ENCODE measurements around the gene OSBPL7. TPM values are rescaled to one million over a fixed set of nuclear protein-coding genes. Genes with fewer than 3 reads are reported as not detected.
A peak's percentile ranks its signal among the peaks of the same experiment; 100 is the strongest.

OSBPL7 gene
- total and polyA plus RNA-seq, 5 donors: 5.3 to 11.1 (median 7.6) TPM

GRCh38 chr17:47803201-47803600, 18.4 kb downstream of the OSBPL7 start:
- WGBS: 59% methylated on average over 5 of the region's 5 CpGs
- intact Hi-C loops (cut with DNase I): loop anchor here in 1 of 4 donors (10.0 kb wide), 1 partner anchor 128 kb away; no protein-coding TSS in a partner anchor

GRCh38 chr17:47802341-47803022, 19.1 kb downstream of the OSBPL7 start:
- Histone ChIP-seq H3K27me3 (ENCODE audit: control insufficient read depth, insufficient read depth) (no peaks in the 10 kb centered on the region), H3K4me3 (ENCODE audit: low read length) (no peak overlapping the region), H3K9me3 (ENCODE audit: control insufficient read depth, low read length) (no peaks in the 10 kb centered on the region), H3K4me1 (ENCODE audit: control insufficient read depth, insufficient read depth, low read length) (peaks cover 2% of the 10 kb centered on the region), H3K27ac (ENCODE audit: low read length) (no peak overlapping the region)
- intact Hi-C loops (cut with DNase I): loop anchor here in 1 of 4 donors (10.0 kb wide), 1 partner anchor 128 kb away; no protein-coding TSS in a partner anchor
- 32% methylated on average over 9 of the region's 9 CpGs for WGBS
- peak; percentile 23 to 52 for ATAC-seq
- no peak for DNase-seq

More at GRCh38 chr17:47803201-47803600, 18.4 kb downstream of the OSBPL7 start:
- H3K4me1 ChIP-seq (ENCODE audit: control insufficient read depth, insufficient read depth, low read length): peaks cover 2% of the 10 kb centered on the region
- no peaks in the 10 kb centered on the region for H3K27me3 ChIP-seq (ENCODE audit: control insufficient read depth, insufficient read depth)
- H3K9me3 ChIP-seq (ENCODE audit: control insufficient read depth, low read length): no peaks in the 10 kb centered on the region
- no peak for DNase-seq
- no peak overlapping the region for H3K27ac ChIP-seq (ENCODE audit: low read length)
- no peak for ATAC-seq
- H3K4me3 ChIP-seq (ENCODE audit: low read length): no peak overlapping the region

- H3K27ac ChIP-seq (ENCODE audit: low read length): no peak overlapping the region
- H3K4me1 ChIP-seq (ENCODE audit: control insufficient read depth, insufficient read depth, low read length): peaks cover 2% of the 10 kb centered on the region
- H3K4me3 ChIP-seq (ENCODE audit: low read length): no peak overlapping the region
- intact Hi-C loops (cut with DNase I): loop anchor here in 1 of 4 donors (10.0 kb wide), 1 partner anchor 127 kb away; no protein-coding TSS in a partner anchor
- H3K9me3 ChIP-seq (ENCODE audit: control insufficient read depth, low read length): no peaks in the 10 kb centered on the region
- DNase-seq (no peak), ATAC-seq (no peak)
- WGBS: 56% methylated on average over 6 of the region's 6 CpGs
- no peaks in the 10 kb centered on the region for H3K27me3 ChIP-seq (ENCODE audit: control insufficient read depth, insufficient read depth)
Observed at GRCh38 chr17:47801906-47802305, 19.7 kb downstream of the OSBPL7 start.

- Histone ChIP-seq H3K4me1 (ENCODE audit: control insufficient read depth, insufficient read depth, low read length) (peaks cover 2% of the 10 kb centered on the region), H3K4me3 (ENCODE audit: low read length) (no peak overlapping the region), H3K27me3 (ENCODE audit: control insufficient read depth, insufficient read depth) (no peaks in the 10 kb centered on the region), H3K27ac (ENCODE audit: low read length) (no peak overlapping the region), H3K9me3 (ENCODE audit: control insufficient read depth, low read length) (no peaks in the 10 kb centered on the region)
- intact Hi-C loops (cut with DNase I): loop anchor here in 1 of 4 donors (10.0 kb wide), 1 partner anchor 126 kb away; no protein-coding TSS in a partner anchor
- no peak for ATAC-seq
- 80% methylated on average over 4 of the region's 4 CpGs for WGBS
- DNase-seq: no peak
Observed at GRCh38 chr17:47801176-47801765, 20.3 kb downstream of the OSBPL7 start.

- intact Hi-C loops (cut with DNase I): loop anchor here in 1 of 4 donors (10.0 kb wide), 1 partner anchor 126 kb away; no protein-coding TSS in a partner anchor
- H3K4me1 ChIP-seq (ENCODE audit: control insufficient read depth, insufficient read depth, low read length): no peaks in the 10 kb centered on the region
- H3K4me3 ChIP-seq (ENCODE audit: low read length): no peak overlapping the region
- DNase-seq (no peak), ATAC-seq (no peak)
- H3K27me3 ChIP-seq (ENCODE audit: control insufficient read depth, insufficient read depth): no peaks in the 10 kb centered on the region
- H3K27ac ChIP-seq (ENCODE audit: low read length): no peak overlapping the region
- H3K9me3 ChIP-seq (ENCODE audit: control insufficient read depth, low read length): no peaks in the 10 kb centered on the region
- WGBS: 84% methylated on average over 12 of the region's 12 CpGs
Observed at GRCh38 chr17:47800686-47801085, 20.9 kb downstream of the OSBPL7 start.

GRCh38 chr17:47797797-47798196, 23.8 kb downstream of the OSBPL7 start:
- ATAC-seq (no peak), DNase-seq (no peak)
- Histone ChIP-seq H3K27ac (ENCODE audit: low read length) (no peak overlapping the region), H3K4me1 (ENCODE audit: control insufficient read depth, insufficient read depth, low read length) (no peaks in the 10 kb centered on the region), H3K4me3 (ENCODE audit: low read length) (no peak overlapping the region), H3K9me3 (ENCODE audit: control insufficient read depth, low read length) (no peaks in the 10 kb centered on the region), H3K27me3 (ENCODE audit: control insufficient read depth, insufficient read depth) (no peaks in the 10 kb centered on the region)
- 46% methylated on average over 2 of the region's 2 CpGs for WGBS
- intact Hi-C loops (cut with DNase I): loop anchor here in 2 of 4 donors (10.0 kb wide), 2 partner anchors 93 to 133 kb away; no protein-coding TSS in a partner anchor

- ATAC-seq: no peak
- no peaks in the 10 kb centered on the region for H3K27me3 ChIP-seq (ENCODE audit: control insufficient read depth, insufficient read depth)
- no peak overlapping the region for H3K4me3 ChIP-seq (ENCODE audit: low read length)
- H3K27ac ChIP-seq (ENCODE audit: low read length): no peak overlapping the region
- no peak for DNase-seq
- no peaks in the 10 kb centered on the region for H3K9me3 ChIP-seq (ENCODE audit: control insufficient read depth, low read length)
- intact Hi-C loops (cut with DNase I): loop anchor here in 2 of 4 donors (10.0 kb wide), 2 partner anchors 88 to 128 kb away; no protein-coding TSS in a partner anchor
- H3K4me1 ChIP-seq (ENCODE audit: control insufficient read depth, insufficient read depth, low read length): no peaks in the 10 kb centered on the region
- WGBS: 63% methylated on average over 6 of the region's 6 CpGs
Observed at GRCh38 chr17:47792979-47793378, 28.6 kb downstream of the OSBPL7 start.

- DNase-seq: no peak
- H3K27me3 ChIP-seq (ENCODE audit: control insufficient read depth, insufficient read depth): no peaks in the 10 kb centered on the region
- H3K27ac ChIP-seq (ENCODE audit: low read length): no peak overlapping the region
- WGBS: 68% methylated on average over 1 of the region's 1 CpG
- no peaks in the 10 kb centered on the region for H3K4me1 ChIP-seq (ENCODE audit: control insufficient read depth, insufficient read depth, low read length)
- H3K4me3 ChIP-seq (ENCODE audit: low read length): no peak overlapping the region
- no peaks in the 10 kb centered on the region for H3K9me3 ChIP-seq (ENCODE audit: control insufficient read depth, low read length)
- ATAC-seq: no peak
- intact Hi-C loops (cut with DNase I): loop anchor here in 2 of 4 donors (10.0 kb wide), 2 partner anchors 88 to 128 kb away; no protein-coding TSS in a partner anchor
Observed at GRCh38 chr17:47792457-47792856, 29.1 kb downstream of the OSBPL7 start.

GRCh38 chr17:47791025-47791424, 30.6 kb downstream of the OSBPL7 start:
- intact Hi-C loops (cut with DNase I): loop anchor here in 2 of 4 donors (10.0 kb wide), 2 partner anchors 86 to 126 kb away; no protein-coding TSS in a partner anchor
- DNase-seq (no peak), ATAC-seq (no peak)
- Histone ChIP-seq H3K9me3 (ENCODE audit: control insufficient read depth, low read length) (no peaks in the 10 kb centered on the region), H3K27ac (ENCODE audit: low read length) (no peak overlapping the region), H3K4me1 (ENCODE audit: control insufficient read depth, insufficient read depth, low read length) (no peaks in the 10 kb centered on the region), H3K4me3 (ENCODE audit: low read length) (no peak overlapping the region), H3K27me3 (ENCODE audit: control insufficient read depth, insufficient read depth) (no peaks in the 10 kb centered on the region)
- 43% methylated on average over 3 of the region's 3 CpGs for WGBS

- intact Hi-C loops (cut with DNase I): loop anchor here in 2 of 4 donors (10.0 kb wide), 2 partner anchors 85 to 125 kb away; no protein-coding TSS in a partner anchor
- ATAC-seq: peak; percentile 92 to 97
- H3K4me1 ChIP-seq (ENCODE audit: control insufficient read depth, insufficient read depth, low read length): no peaks in the 10 kb centered on the region
- H3K27me3 ChIP-seq (ENCODE audit: control insufficient read depth, insufficient read depth): no peaks in the 10 kb centered on the region
- H3K4me3 ChIP-seq (ENCODE audit: low read length): peak overlapping the region; percentile 34
- H3K27ac ChIP-seq (ENCODE audit: low read length): no peak overlapping the region
- peak; percentile 60 to 82 (median 75) for DNase-seq
- WGBS: 2% methylated on average over 70 of the region's 70 CpGs
- H3K9me3 ChIP-seq (ENCODE audit: control insufficient read depth, low read length): no peaks in the 10 kb centered on the region
Observed at GRCh38 chr17:47789611-47790561, 31.7 kb downstream of the OSBPL7 start.

All from right cardiac atrium (tissue), 5 donors.